Thyroid gland (tissue), 4 donors: Measurements from ENCODE around the gene PRSS36.

Source experiments
- POLR2A ChIP-seq, 2 donors: fragments of 450-650 bp; IDR thresholded peaks; one replicate each; pipeline ENCODE4 v1.6.1; 2017; ENCODE audit warnings: antibody characterized with exemption in 2 of 2, mild to moderate bottlenecking in 2 of 2, moderate library complexity in 1 of 2
- TF ChIP-seq, protein P1 (sequence below), 6 experiments: fragments of 200-600 bp in 3 of 6; fragments of 450-650 bp in 3 of 6; sonication (generic) in 3 of 6; IDR thresholded peaks; one replicate each; pipeline ENCODE4 v1.5.1; 2016 to 2019; ENCODE audit warnings: antibody characterized with exemption in 6 of 6, mild to moderate bottlenecking in 2 of 6, inconsistent platforms in 1 of 6, moderate library complexity in 1 of 6

DNA sequence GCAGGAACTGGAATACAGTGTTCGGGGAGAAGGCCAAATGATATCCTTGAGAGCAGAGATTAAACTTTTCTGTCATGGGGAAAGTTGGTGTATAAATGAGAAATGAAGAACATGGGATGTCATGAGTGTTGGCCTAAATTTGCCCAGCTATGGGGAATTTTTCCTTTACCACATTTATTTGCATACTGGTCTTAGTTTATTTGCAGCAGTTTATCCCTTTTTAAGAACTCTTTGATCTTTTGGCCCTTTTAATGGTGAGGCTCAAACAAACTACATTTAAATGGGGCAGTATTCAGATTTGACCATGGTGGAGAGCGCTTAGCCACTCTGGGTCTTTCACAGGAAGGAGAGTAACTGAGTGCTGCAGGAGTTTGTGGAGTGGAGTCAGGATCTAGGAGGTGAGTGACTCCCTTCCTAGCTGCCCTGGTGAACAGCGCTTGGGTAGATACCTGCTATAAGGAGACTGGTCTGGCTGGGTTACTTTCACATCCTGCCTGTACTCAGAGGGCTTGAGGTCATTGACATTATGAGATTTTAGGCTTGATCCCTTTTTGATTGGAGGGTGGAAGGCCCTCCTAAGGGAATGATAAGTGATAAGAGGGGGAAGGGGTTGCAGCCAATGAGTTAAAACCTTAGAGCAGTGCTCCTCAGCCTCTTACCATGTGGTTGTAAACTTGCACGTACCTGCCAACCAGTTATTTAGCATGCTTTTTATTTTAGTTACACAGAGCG is 42.0 kb upstream of the PRSS36 start:
- TF ChIP-seq, protein P1, sequence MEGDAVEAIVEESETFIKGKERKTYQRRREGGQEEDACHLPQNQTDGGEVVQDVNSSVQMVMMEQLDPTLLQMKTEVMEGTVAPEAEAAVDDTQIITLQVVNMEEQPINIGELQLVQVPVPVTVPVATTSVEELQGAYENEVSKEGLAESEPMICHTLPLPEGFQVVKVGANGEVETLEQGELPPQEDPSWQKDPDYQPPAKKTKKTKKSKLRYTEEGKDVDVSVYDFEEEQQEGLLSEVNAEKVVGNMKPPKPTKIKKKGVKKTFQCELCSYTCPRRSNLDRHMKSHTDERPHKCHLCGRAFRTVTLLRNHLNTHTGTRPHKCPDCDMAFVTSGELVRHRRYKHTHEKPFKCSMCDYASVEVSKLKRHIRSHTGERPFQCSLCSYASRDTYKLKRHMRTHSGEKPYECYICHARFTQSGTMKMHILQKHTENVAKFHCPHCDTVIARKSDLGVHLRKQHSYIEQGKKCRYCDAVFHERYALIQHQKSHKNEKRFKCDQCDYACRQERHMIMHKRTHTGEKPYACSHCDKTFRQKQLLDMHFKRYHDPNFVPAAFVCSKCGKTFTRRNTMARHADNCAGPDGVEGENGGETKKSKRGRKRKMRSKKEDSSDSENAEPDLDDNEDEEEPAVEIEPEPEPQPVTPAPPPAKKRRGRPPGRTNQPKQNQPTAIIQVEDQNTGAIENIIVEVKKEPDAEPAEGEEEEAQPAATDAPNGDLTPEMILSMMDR (IDR thresholded peaks at IDR 0.05) = no peak
- TF ChIP-seq POLR2A (IDR thresholded peaks at IDR 0.05) = no peak
